NCI-H460 (cell line): ENCODE measurements around the gene MEP1A. TPM values are rescaled to one million over a fixed set of nuclear protein-coding genes. Genes with fewer than 3 reads are reported as not detected.
"Not testable (repeated sequence)": the region's sequence is repeated elsewhere in the genome, so short reads cannot be mapped to it uniquely, and the experiment has no call there.

Experiments
- DNase-seq: peaks from one replicate; pipeline ENCODE4 v3.0.0-alpha.2; 2016; ENCODE audit warnings: low read depth; ENCODE audit errors: extremely low read depth
- total RNA-seq: library from RNA; depleted of rRNA; stranded (reverse); fragments of >200 nt; shearing (Covaris generic); gene quantifications from 2 replicates; pipeline ENCODE4 v1.2.3, GENCODE V29; 2014

Gene MEP1A
- total RNA-seq, 1 experiment from 2014 or later: not detected

DNA sequence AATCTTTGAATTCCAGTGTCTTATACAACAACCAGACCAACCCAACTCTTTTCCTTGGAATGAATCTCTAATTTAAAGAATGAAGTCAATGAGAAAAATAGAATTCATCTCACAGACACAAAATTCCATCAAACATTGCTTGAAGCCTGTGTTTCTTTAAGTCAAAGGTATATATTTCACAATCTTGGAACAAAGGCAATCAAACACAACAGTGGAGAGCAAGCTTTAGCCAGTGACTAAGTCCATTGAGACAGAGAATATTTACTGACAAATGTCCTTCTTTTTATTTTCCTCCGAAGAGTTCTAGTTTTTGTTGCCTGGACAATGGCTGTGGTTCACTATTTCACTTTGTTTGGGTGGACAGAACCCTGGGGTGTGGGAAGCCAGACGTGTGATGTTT, 35.8 kb downstream of the MEP1A start:
- DNase-seq: no peak

GRCh38 chr6:46832816-46833215, 39.6 kb downstream of the MEP1A start:
- no peak for DNase-seq

DNA sequence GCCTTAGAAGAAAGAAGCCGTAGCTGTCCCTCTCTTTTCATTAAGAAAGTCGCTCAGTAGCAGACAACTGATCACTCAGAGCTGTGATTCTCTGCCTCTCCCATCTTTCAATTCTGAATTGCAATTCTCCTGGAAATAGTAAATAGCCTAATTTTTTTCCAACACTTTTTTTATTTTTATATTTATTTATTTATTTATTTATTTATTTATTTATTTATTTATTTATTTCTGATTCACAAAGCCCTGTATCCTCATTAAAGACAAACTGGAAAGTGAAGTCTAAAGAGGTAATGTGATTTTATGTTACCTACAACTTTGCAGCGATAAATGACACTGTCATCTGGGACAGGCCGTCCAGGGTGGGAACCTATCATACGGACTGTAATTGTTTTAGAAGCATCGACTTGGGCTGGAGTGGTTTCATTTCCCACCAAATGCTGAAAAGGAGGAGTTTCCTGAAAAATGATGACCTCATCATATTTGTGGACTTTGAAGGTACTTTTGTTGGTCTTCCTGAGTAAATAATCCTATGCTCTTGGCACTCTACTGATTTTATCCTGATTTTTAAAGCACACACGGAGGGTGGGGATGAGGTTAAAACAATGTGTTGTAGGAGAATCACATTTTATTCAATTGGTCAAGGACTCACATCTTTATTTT, 41.2 kb downstream of the MEP1A start:
- not testable (repeated sequence) for DNase-seq

DNA sequence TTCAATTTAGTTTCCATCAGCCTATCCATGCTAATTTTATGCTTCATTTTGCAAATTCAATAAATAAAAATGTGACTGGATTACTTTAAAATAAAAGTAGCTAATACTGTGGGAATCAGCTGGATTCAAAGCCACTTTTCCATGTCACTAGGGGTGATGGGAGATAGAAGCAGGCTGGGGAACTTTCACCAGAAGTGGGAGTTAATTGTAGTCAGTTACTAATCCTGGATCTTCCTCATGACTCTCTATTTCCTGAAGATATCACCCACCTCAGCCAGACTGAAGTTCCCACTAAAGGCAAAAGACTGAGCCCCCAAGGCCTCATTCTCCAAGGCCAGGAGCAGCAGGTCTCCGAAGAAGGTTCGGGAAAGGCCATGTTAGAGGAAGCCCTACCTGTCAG, 41.8 kb downstream of the MEP1A start:
- not testable (repeated sequence) for DNase-seq

DNA sequence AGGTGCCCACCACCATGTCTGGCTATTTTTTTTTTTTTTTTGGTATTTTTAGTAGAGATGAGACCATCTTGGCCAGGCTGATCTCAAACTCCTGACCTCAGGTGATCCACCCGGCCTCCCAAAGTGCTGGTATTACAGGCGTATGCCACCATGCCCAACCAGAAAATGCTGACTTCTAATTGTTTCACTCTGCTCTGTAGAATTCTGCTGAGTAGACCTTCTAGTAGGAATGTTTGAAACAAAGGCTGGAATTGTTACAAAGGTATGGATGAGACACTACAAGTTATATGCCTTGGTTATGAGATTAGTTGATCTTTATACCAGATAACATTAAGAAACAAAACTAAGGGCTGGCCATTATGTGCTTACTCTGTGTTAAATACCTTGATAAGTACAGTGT, 44.8 kb downstream of the MEP1A start:
- no peak for DNase-seq

DNA sequence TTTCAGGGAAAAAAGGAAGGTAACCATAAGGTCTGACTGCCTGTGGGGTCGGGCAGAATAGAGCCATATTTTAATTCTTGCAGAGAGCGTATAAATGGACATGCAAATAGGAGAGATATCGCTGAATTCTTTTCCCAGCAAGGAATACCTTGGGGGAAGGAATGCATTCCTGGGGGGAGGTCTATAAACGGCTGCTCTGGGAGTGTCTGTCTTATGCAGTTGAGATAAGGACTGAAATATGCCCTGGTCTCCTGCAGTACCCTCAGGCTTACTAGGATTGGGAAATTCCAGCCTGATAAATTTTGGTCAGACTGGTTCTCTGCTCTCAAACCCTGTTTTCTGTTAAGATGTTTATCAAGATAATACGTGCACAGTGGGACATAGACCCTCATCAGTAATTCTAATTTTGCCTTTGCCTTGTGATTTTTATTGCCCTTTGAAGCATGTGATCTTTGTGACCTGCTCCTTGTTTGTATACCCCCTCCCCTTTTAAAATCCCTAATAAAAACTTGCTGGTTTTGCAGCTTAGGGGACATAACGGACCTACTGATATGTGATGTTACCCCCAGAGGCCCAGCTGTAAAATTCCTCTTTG, 49.2 kb downstream of the MEP1A start:
- DNase-seq: not testable (repeated sequence)

DNA sequence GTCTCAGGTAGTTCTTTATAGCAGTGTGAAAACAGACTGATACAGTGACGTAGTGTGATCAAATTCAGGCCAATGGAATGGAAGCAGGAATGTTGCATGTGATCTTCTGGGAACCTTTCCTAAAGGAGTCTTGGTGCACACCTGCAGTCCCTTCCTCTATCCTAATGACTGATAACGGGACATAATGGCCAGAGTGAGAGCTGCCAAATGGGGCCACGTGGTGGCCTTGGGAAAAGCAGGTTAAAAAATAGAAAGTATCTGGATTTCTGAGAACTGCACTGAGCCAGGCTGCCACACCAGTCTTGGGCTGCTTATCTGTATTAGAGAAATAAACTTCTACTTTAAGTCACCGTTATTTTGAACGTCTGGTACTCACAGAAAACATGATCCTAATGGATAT, 51.9 kb downstream of the MEP1A start:
- DNase-seq: no peak

- peak; percentile 58 for DNase-seq
Measured at GRCh38 chr6:46848684-46849360, 55.6 kb downstream of the MEP1A start.

DNA sequence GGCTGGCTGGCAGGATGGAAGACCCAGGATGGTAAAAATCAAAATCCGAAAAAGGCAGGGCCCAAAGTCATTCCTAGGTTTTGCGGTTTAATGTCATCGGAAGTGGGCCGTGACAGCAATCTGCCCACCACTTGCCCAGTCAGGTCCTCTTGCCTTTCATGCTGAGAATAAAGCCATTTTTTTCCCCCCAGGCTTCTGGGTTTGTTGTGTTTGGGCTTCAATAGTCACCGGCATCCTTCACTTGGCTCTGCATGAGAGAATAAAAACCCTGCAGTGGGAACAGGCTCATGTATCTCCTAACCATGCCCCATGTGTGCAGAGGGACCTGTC, 56.1 kb downstream of the MEP1A start:
- no peak for DNase-seq

DNA sequence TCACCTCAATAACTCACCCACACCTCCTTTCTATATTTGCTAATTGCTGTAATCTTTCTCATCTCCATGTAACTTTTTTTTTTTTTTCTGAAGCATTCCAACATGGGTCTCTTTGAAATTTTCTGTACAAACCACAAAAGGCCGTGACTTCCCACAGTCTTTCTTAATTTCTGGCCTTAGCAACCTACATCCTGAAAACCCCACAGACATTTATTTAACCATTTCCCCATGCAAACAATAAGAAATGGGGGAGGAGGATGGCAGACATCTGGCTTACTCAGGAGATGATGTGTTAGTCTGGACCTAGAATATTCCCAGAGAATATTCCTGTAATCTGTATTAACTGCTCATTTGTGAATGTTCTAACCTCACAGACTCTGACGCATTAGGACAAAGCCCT, 57.6 kb downstream of the MEP1A start:
- DNase-seq: no peak

GRCh38 chr6:46851576-46851975, 58.4 kb downstream of the MEP1A start:
- DNase-seq: not testable (repeated sequence)

DNA sequence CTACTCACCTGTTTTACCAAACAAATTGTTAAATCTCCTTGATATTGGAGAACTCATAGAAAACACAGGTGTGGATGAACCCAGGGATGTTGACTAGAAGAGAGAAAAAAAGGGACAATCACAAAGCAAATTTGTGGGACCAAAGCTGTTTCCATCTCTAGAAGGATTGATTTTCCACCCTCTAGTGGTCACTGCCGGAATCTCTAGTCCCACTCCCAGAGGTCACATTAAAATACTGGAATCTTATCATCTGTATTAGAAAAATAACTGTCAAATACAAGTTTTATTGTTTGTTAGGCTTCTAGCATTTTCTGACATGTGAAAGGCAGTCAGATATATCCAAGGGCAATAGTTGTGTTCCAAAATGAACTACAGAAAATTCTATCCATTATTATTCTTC, 62.8 kb downstream of the MEP1A start:
- peak; percentile 20 for DNase-seq

DNA sequence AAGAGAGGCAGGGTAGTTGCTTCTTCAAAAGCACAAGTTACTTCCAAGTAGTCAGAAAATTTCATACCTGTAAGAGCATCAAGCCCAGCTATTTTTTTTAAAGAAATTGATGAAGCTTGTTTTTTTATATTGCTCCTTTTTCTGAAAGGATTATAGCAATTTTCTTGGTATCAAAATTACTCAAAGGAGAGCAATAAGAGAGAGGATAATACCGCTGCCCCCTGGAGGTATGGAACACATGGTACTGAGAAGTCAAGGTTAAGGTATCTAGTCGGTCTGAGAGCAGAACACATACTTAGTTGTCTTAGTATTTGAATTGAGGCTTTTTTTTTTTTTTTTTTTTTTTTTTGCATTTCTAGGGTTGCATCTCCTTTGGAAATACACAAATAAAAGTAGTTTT, 69.2 kb downstream of the MEP1A start:
- DNase-seq: no peak

DNA sequence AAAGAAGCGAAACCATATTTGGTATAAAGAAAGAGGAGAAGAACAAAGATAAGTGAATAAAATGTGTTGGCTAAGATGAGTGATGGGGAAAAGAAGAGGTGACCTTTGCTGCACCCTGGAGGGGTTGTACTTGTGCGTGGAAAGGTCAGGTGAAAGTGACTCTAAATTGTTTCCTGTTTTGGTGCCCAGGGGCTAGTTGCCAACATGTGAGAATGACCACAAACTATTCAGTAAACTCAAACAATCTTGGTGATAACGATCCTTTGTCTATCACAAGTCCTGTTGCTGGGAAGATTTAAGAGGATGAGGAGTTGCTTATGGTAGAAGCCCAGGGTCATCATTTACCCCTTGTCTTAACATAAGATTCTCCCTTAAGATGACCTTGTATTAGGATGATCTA, 70.6 kb downstream of the MEP1A start:
- no peak for DNase-seq

DNA sequence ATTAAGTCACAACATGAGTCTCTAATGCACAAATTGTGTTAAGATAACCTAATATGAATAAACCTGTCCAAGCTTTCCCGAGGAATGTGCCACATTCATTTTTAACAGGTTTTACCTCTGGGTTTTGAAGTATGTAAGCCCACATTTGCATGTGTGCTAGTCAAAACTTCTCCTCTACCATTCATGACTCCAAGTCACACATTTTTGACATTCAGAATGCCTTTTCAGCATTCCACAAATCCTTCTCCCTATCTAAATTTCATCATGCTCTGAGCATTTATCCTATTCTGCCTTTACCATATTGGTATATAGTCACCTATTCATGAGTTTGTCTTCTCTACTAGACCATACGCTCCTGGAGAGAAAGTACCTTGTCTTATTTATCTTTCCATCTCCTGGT, 72.0 kb downstream of the MEP1A start:
- DNase-seq: no peak

GRCh38 chr6:46867411-46867810, 74.2 kb downstream of the MEP1A start:
- DNase-seq: no peak

DNA sequence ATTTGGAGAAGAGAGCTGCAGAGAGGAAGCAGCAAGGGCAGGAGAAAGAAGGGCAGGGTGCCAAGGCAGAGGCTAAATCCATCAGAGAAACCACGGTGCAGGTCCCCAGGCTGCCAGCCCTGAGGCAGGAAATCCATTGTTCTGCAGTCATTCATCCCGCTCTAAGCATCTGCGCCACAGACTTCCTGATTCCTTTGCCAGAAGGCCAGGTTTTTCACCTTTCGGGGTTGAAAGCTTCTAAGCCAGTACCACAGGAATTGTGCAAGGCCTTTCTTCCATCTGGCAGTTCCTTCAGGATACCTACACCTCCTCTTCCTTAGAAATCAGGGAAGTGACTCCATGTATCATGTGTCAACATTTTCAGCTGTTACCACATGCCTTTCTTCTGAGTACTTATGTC, 82.9 kb downstream of the MEP1A start:
- no peak for DNase-seq

GRCh38 chr6:46879003-46879402, 85.8 kb downstream of the MEP1A start:
- DNase-seq: no peak

GRCh38 chr6:46882645-46883044, 89.5 kb downstream of the MEP1A start:
- no peak for DNase-seq

GRCh38 chr6:46888031-46888430, 94.8 kb downstream of the MEP1A start:
- peak; percentile 4 for DNase-seq

DNA sequence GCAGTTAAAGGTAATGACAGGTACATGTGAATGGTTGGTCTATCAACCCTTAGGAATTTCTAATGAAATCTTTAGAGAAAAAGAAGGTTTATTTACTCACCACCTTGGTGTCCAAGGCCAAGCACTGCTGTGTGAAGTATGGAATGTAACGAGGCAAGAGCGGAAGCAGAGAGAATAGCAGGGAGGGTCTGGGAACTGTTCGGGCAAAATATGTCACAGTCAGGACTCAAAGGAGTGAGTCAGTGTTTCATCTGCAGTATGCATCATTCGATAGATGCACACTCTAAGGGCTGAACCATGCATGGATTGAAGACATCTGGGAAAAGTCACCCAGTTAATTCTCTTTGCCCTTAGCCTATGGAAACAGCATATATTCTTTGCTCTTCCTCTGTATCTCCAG, 95.4 kb downstream of the MEP1A start:
- peak; percentile 14 for DNase-seq
